Fibroblast of lung (primary cell): ENCODE results near the gene PXDN.

ENCODE experiments used
- EZH2 ChIP-seq: IDR thresholded peaks from 2 replicates; pipeline ENCODE4 v1.5.1; 2012; ENCODE audit warnings: low read length, control low read depth, mild to moderate bottlenecking; ENCODE audit errors: missing control alignments
- TF ChIP-seq, protein P1 (sequence below), 2 donors: IDR thresholded peaks in 1 of 2; conservative IDR thresholded peaks in 1 of 2; 1 replicate in 1 of 2; 2 replicates in 1 of 2; pipeline ENCODE4 v1.5.1; 2011 to 2012; ENCODE audit warnings: low read length in 2 of 2, control low read depth in 1 of 2, inconsistent platforms in 1 of 2, low read depth in 1 of 2, mild to moderate bottlenecking in 1 of 2

DNA sequence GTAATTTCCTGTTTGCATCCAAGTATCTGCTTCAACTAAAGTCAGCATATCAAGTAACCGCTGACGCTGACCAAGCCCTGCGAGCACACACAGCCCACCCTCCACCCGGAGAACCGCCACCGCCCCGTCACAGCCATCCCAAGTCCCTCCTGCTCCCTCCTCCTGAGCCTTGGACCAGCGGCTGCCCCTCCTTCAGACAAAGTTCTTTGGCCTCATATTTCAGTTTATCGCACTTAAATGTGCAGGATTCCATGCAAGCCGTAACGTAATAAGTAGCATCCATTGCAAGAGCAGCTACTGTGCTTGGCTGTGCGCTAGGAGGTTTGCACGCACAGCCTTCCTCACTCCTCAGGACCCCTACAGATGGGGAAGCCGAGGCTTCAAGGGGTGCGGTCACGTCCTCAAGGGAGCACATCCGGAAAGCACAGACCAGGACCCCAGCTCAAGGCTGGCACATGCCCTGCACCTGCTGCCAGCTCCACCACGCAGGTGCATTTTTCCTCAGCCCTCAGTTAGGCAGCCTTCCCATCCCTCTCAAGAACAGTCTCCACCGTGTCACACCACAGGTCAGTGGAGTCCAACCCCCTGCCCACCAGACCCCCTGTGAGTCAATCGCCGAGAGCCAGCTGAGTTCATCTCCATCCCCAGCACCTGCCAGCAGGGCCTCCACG is 17.1 kb downstream of the PXDN start:
- TF ChIP-seq, protein P1, sequence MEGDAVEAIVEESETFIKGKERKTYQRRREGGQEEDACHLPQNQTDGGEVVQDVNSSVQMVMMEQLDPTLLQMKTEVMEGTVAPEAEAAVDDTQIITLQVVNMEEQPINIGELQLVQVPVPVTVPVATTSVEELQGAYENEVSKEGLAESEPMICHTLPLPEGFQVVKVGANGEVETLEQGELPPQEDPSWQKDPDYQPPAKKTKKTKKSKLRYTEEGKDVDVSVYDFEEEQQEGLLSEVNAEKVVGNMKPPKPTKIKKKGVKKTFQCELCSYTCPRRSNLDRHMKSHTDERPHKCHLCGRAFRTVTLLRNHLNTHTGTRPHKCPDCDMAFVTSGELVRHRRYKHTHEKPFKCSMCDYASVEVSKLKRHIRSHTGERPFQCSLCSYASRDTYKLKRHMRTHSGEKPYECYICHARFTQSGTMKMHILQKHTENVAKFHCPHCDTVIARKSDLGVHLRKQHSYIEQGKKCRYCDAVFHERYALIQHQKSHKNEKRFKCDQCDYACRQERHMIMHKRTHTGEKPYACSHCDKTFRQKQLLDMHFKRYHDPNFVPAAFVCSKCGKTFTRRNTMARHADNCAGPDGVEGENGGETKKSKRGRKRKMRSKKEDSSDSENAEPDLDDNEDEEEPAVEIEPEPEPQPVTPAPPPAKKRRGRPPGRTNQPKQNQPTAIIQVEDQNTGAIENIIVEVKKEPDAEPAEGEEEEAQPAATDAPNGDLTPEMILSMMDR (conservative IDR thresholded peaks at IDR 0.05 in 1 of 2, IDR thresholded peaks at IDR 0.05 in 1 of 2; ENCODE audit: low read depth in 1 of 2, low read length in 2 of 2) = no peak
- no peak for TF ChIP-seq EZH2
